ENCODE results near the gene STAB2.

DNA sequence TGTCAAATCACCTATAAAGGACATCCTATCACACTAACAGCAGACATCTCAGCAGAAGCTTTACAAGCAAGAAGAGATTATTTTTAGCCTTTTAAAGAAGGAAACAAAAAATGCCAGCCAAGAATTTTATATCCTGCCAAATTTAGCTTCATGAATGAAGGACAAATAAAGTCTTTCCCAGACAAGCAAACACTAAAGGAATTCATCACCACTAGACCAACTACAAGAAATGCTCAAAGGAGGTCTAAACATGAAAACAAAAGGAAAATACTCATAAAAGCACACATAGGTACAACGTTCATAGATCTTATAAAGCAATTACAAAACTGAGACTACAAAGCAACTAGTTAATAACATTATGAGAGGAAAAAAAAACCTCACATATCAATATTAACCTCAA is 20.7 kb upstream of the STAB2 start:
- TF ChIP-seq POLR2A (IDR thresholded peaks at IDR 0.05) = no peak
- no peak for TF ChIP-seq CTCF (IDR thresholded peaks at IDR 0.05)

All from heart left ventricle (tissue), 13 donors.